ENCODE data around the gene KPNA2.
"Not testable (repeated sequence)": the region's sequence is repeated elsewhere in the genome, so short reads cannot be mapped to it uniquely, and the experiment has no call there.

The KPNA2 gene

DNA sequence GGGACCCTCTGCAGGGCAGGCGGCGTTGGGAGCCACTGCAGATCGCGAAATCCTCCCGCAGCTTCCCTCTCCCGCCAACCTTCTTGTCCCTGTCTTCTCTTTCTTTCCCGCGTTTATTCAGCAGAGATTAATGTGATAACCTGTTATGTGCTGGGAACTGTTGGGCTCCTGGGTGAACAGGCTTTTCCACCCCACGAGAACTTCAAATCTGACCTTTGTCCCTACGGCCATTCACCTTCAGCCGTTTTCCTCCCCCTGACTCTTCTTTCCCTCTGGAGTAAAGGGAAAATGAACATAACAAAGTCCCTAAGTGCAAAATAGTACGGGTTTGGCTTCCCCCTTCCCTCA is 15.2 kb upstream of the KPNA2 start:
- H3K4me2 ChIP-seq (ENCODE audit: low read length) = peak overlapping the region; percentile 64
- peak overlapping the region; percentile 61 for H3K4me3 ChIP-seq (ENCODE audit: low read depth, low read length, poor library complexity, severe bottlenecking)
- H3K9ac ChIP-seq (ENCODE audit: low read length) = peak overlapping the region; percentile 64
- no peaks in the 10 kb centered on the region for H4K20me1 ChIP-seq (ENCODE audit: insufficient read depth, low read length)
- no peak overlapping the region for H3K27ac ChIP-seq (ENCODE audit: low read depth, low read length, poor library complexity, severe bottlenecking)
- no peak for TF ChIP-seq EZH2 (IDR thresholded peaks at IDR 0.05; ENCODE audit: borderline replicate concordance, low read length)
- TF ChIP-seq, protein P1, sequence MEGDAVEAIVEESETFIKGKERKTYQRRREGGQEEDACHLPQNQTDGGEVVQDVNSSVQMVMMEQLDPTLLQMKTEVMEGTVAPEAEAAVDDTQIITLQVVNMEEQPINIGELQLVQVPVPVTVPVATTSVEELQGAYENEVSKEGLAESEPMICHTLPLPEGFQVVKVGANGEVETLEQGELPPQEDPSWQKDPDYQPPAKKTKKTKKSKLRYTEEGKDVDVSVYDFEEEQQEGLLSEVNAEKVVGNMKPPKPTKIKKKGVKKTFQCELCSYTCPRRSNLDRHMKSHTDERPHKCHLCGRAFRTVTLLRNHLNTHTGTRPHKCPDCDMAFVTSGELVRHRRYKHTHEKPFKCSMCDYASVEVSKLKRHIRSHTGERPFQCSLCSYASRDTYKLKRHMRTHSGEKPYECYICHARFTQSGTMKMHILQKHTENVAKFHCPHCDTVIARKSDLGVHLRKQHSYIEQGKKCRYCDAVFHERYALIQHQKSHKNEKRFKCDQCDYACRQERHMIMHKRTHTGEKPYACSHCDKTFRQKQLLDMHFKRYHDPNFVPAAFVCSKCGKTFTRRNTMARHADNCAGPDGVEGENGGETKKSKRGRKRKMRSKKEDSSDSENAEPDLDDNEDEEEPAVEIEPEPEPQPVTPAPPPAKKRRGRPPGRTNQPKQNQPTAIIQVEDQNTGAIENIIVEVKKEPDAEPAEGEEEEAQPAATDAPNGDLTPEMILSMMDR (IDR thresholded peaks at IDR 0.05; ENCODE audit: low read length) = no peak
- H3K9me3 ChIP-seq (ENCODE audit: low read length) = no peaks in the 10 kb centered on the region; the same call in 1 of the 2 replicates
- H3K4me1 ChIP-seq (ENCODE audit: insufficient read depth, low read length, severe bottlenecking) = peaks cover 23% of the 10 kb centered on the region
- H3K79me2 ChIP-seq (ENCODE audit: insufficient read depth, low read length) = no peaks in the 10 kb centered on the region
- no peaks in the 10 kb centered on the region for H3F3A ChIP-seq (ENCODE audit: insufficient read depth, low read length)
- no peaks in the 10 kb centered on the region for H3K36me3 ChIP-seq (ENCODE audit: insufficient read depth, low read length)
- H3K9me2 ChIP-seq (ENCODE audit: low read depth, low read length) = no peaks in the 10 kb centered on the region
- 0 out of 2 replicates have a peak overlapping the region, but pooled peaks have one; percentile 0 for H2AFZ ChIP-seq (ENCODE audit: low read length)
- no peaks in the 10 kb centered on the region for H3K27me3 ChIP-seq (ENCODE audit: insufficient read depth, low read length)

DNA sequence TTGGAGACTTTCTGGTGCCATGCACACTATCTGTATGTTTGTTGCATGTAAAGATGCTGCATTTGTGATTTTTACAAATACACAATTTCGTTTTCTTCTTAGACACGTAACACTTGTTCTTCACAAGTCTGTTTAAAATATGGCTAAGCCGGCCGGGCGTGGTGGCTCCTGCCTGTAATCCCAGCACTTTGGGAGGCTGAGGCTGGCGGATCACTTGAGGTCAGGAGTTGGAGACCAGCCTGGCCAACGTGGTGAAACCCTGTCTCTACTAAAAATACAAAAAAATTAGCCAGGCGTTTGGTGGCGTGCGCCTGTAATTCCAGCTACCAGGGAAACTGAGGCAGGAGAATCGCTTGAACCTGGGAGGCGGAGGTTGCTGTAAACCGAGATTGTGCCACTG is 14.7 kb upstream of the KPNA2 start:
- H3K4me1 ChIP-seq (ENCODE audit: insufficient read depth, low read length, severe bottlenecking) = peaks cover 20% of the 10 kb centered on the region
- not testable (repeated sequence) for H3F3A ChIP-seq (ENCODE audit: insufficient read depth, low read length); H3K9me2 ChIP-seq (ENCODE audit: low read depth, low read length); H3K27ac ChIP-seq (ENCODE audit: low read depth, low read length, poor library complexity, severe bottlenecking); H3K36me3 ChIP-seq (ENCODE audit: insufficient read depth, low read length); H3K9me3 ChIP-seq (ENCODE audit: low read length); H3K27me3 ChIP-seq (ENCODE audit: insufficient read depth, low read length); H4K20me1 ChIP-seq (ENCODE audit: insufficient read depth, low read length); H3K79me2 ChIP-seq (ENCODE audit: insufficient read depth, low read length)
- H3K4me3 ChIP-seq (ENCODE audit: low read depth, low read length, poor library complexity, severe bottlenecking) = peak overlapping the region; percentile 61
- H2AFZ ChIP-seq (ENCODE audit: low read length) = 0 out of 2 replicates have a peak overlapping the region, but pooled peaks have one; percentile 0
- peak overlapping the region; percentile 64 for H3K9ac ChIP-seq (ENCODE audit: low read length)
- H3K4me2 ChIP-seq (ENCODE audit: low read length) = peak overlapping the region; percentile 64

DNA sequence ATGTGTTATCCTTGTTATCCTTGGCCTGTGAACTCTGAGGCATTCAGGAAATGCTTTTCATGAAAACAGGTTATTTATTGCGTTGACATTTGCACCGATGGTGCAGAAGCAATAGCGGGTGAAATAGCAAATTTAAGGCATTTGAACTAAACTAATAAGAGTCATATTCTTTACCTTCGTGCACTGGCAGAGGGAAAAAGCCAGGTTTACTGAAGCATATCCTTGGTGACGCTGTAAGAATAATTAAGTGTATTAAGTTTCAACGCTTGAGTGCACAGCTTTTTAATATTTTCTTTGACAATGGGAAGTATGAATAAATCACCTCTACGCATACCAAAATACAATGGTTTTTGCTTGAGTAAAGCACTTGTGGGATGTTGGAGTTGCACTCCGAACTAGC is 13.6 kb upstream of the KPNA2 start:
- Histone ChIP-seq H3K27me3 (ENCODE audit: insufficient read depth, low read length) (no peaks in the 10 kb centered on the region), H4K20me1 (ENCODE audit: insufficient read depth, low read length) (no peaks in the 10 kb centered on the region), H3K4me1 (ENCODE audit: insufficient read depth, low read length, severe bottlenecking) (peaks cover 13% of the 10 kb centered on the region), H3F3A (ENCODE audit: insufficient read depth, low read length) (no peaks in the 10 kb centered on the region), H3K9me3 (ENCODE audit: low read length) (no peaks in the 10 kb centered on the region; the same call in 1 of the 2 replicates), H2AFZ (ENCODE audit: low read length) (no peak overlapping the region), H3K9me2 (ENCODE audit: low read depth, low read length) (no peaks in the 10 kb centered on the region), H3K79me2 (ENCODE audit: insufficient read depth, low read length) (no peaks in the 10 kb centered on the region), H3K4me3 (ENCODE audit: low read depth, low read length, poor library complexity, severe bottlenecking) (no peak overlapping the region), H3K9ac (ENCODE audit: low read length) (no peak overlapping the region), H3K4me2 (ENCODE audit: low read length) (no peak overlapping the region), H3K27ac (ENCODE audit: low read depth, low read length, poor library complexity, severe bottlenecking) (no peak overlapping the region), H3K36me3 (ENCODE audit: insufficient read depth, low read length) (no peaks in the 10 kb centered on the region)
- TF ChIP-seq EZH2 (IDR thresholded peaks at IDR 0.05; ENCODE audit: borderline replicate concordance, low read length) = no peak
- TF ChIP-seq, protein P1 (IDR thresholded peaks at IDR 0.05; ENCODE audit: low read length) = no peak

DNA sequence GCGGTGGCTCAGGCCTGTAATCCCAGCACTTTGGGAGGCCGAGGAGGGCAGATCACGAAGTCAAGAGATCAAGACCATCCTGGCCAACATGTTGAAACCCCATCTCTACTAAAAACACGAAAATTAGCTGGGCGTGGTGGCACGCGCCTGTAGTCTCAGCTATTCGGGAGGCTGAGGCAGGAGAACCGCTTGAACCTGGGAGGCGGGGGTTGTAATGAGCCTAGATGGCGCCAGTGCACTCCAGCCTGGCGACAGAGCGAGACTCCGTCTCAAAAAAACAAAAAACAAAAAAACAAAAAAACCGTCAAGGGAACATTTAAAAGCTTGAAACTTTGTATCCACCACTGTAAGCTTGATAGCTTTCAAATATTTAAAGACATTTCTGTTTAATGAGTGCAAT is 13.0 kb upstream of the KPNA2 start:
- not testable (repeated sequence) for H3K27ac ChIP-seq (ENCODE audit: low read depth, low read length, poor library complexity, severe bottlenecking); H3K9me3 ChIP-seq (ENCODE audit: low read length); H2AFZ ChIP-seq (ENCODE audit: low read length)

More for the DNA sequence above, 13.0 kb upstream of the KPNA2 start:
- not testable (repeated sequence) for H3K4me2 ChIP-seq (ENCODE audit: low read length); H3K27me3 ChIP-seq (ENCODE audit: insufficient read depth, low read length); H3K79me2 ChIP-seq (ENCODE audit: insufficient read depth, low read length); H3K36me3 ChIP-seq (ENCODE audit: insufficient read depth, low read length); H3K4me3 ChIP-seq (ENCODE audit: low read depth, low read length, poor library complexity, severe bottlenecking); H3K9ac ChIP-seq (ENCODE audit: low read length); H3F3A ChIP-seq (ENCODE audit: insufficient read depth, low read length); H4K20me1 ChIP-seq (ENCODE audit: insufficient read depth, low read length); H3K9me2 ChIP-seq (ENCODE audit: low read depth, low read length)
- H3K4me1 ChIP-seq (ENCODE audit: insufficient read depth, low read length, severe bottlenecking) = peaks cover 13% of the 10 kb centered on the region
